ENCODE measurements around the gene ECT2L.

Gene ECT2L

DNA sequence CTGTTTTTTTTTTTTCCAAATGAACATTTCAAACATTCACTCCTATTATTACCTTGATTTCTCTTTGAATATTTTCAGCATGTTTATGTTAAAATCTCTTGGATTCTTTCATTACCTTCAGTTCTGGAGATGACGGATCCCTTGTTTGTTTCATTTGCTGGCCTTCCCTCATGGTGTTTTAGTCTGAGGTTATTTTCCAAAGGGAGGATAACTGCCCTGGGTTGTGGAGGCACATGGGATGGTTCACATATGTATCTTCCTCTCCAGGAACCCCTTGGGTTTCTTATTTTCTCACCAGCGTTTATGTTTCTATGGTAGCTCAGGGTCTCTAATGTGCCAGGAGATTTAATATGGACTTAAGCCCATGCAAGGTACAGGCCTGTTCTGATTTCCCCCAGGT, 36.3 kb downstream of the ECT2L start:
- Histone ChIP-seq H3K27me3 (replicated peaks; ENCODE audit: control insufficient read depth, insufficient read depth, low read length) (no peaks in the 10 kb centered on the region), H3K4me3 (ENCODE audit: low read length) (no peak overlapping the region), H3K9ac (ENCODE audit: low read length) (no peak overlapping the region), H3K9me3 (ENCODE audit: control insufficient read depth, low read length) (no peaks in the 10 kb centered on the region), H3K4me1 (ENCODE audit: control insufficient read depth, insufficient read depth, low read length) (peaks cover 5% of the 10 kb centered on the region), H3K36me3 (ENCODE audit: control insufficient read depth, insufficient read depth, low read length, severe bottlenecking) (no peaks in the 10 kb centered on the region)
- no peak for DNase-seq (ENCODE audit: low read depth)

GRCh38 chr6:138833816-138834539, 38.1 kb downstream of the ECT2L start:
- DNase-seq (ENCODE audit: low read depth) = no peak
- H3K4me3 ChIP-seq (ENCODE audit: low read length) = no peak overlapping the region
- H3K9me3 ChIP-seq (ENCODE audit: control insufficient read depth, low read length) = no peaks in the 10 kb centered on the region
- peaks cover 5% of the 10 kb centered on the region for H3K4me1 ChIP-seq (ENCODE audit: control insufficient read depth, insufficient read depth, low read length)
- H3K9ac ChIP-seq (ENCODE audit: low read length) = no peak overlapping the region
- no peaks in the 10 kb centered on the region for H3K36me3 ChIP-seq (ENCODE audit: control insufficient read depth, insufficient read depth, low read length, severe bottlenecking)
- no peaks in the 10 kb centered on the region for H3K27me3 ChIP-seq (replicated peaks; ENCODE audit: control insufficient read depth, insufficient read depth, low read length)

- Histone ChIP-seq H3K27me3 (replicated peaks; ENCODE audit: control insufficient read depth, insufficient read depth, low read length) (no peaks in the 10 kb centered on the region), H3K9ac (ENCODE audit: low read length) (no peak overlapping the region), H3K36me3 (ENCODE audit: control insufficient read depth, insufficient read depth, low read length, severe bottlenecking) (no peaks in the 10 kb centered on the region), H3K4me3 (ENCODE audit: low read length) (no peak overlapping the region), H3K4me1 (ENCODE audit: control insufficient read depth, insufficient read depth, low read length) (peaks cover 5% of the 10 kb centered on the region), H3K9me3 (ENCODE audit: control insufficient read depth, low read length) (no peaks in the 10 kb centered on the region)
- no peak for DNase-seq (ENCODE audit: low read depth)
Observed at GRCh38 chr6:138837246-138837645, 41.4 kb downstream of the ECT2L start.

- Histone ChIP-seq H3K4me3 (ENCODE audit: low read length) (peak overlapping the region; percentile 57), H3K9me3 (ENCODE audit: control insufficient read depth, low read length) (no peaks in the 10 kb centered on the region), H3K4me1 (ENCODE audit: control insufficient read depth, insufficient read depth, low read length) (peaks cover 11% of the 10 kb centered on the region), H3K9ac (ENCODE audit: low read length) (no peak overlapping the region), H3K36me3 (ENCODE audit: control insufficient read depth, insufficient read depth, low read length, severe bottlenecking) (no peaks in the 10 kb centered on the region), H3K27me3 (replicated peaks; ENCODE audit: control insufficient read depth, insufficient read depth, low read length) (no peaks in the 10 kb centered on the region)
- DNase-seq (ENCODE audit: low read depth) = peak; percentile 58
Observed at GRCh38 chr6:138844192-138844591, 48.3 kb downstream of the ECT2L start.

DNA sequence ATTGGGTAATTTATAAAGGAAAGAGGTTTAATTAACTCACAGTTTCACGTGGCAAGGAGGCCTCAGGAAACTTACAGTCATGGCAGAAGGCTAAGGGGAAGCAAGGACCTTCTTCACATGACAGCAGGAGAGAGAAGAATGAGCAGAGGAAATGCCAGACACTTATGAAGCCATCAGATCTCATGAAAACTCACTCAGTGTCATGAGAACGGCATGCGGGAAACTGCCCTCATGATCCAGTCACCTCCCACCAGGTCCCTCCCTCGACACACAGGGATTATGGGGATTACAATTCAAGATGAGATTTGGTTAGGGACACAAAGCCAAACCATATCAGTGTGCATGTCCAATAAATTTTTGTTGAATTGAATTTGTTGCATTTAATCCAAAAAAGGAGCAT, 52.0 kb downstream of the ECT2L start:
- no peaks in the 10 kb centered on the region for H3K27me3 ChIP-seq (replicated peaks; ENCODE audit: control insufficient read depth, insufficient read depth, low read length)
- H3K36me3 ChIP-seq (ENCODE audit: control insufficient read depth, insufficient read depth, low read length, severe bottlenecking) = no peaks in the 10 kb centered on the region
- no peak for DNase-seq (ENCODE audit: low read depth)
- H3K9ac ChIP-seq (ENCODE audit: low read length) = no peak overlapping the region
- peaks cover 11% of the 10 kb centered on the region for H3K4me1 ChIP-seq (ENCODE audit: control insufficient read depth, insufficient read depth, low read length)
- H3K4me3 ChIP-seq (ENCODE audit: low read length) = no peak overlapping the region
- H3K9me3 ChIP-seq (ENCODE audit: control insufficient read depth, low read length) = no peaks in the 10 kb centered on the region

GRCh38 chr6:138848461-138848860, 52.6 kb downstream of the ECT2L start:
- no peak for DNase-seq (ENCODE audit: low read depth)

DNA sequence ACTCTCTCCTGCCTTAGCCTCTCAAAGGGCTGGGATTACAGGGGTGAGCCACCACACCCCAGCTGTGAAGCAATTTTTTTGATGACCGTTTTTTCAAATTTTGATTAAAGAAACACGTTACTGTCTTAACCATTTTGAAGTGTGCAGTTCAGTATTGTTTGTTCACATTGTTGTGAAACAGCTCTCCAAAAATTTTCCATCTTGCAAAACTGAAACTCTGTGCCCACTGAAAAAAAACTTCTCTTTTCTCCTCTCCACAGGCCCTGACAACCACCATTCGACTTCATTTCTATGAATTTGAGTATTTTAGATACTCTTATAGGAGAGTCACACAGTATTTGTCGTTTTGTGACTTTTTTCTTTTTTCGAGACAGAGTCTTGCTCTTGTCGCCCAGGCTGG, 53.9 kb downstream of the ECT2L start:
- no peak overlapping the region for H3K9ac ChIP-seq (ENCODE audit: low read length)
- no peak for DNase-seq (ENCODE audit: low read depth)
- no peaks in the 10 kb centered on the region for H3K9me3 ChIP-seq (ENCODE audit: control insufficient read depth, low read length)
- H3K36me3 ChIP-seq (ENCODE audit: control insufficient read depth, insufficient read depth, low read length, severe bottlenecking) = no peaks in the 10 kb centered on the region
- no peaks in the 10 kb centered on the region for H3K4me1 ChIP-seq (ENCODE audit: control insufficient read depth, insufficient read depth, low read length)
- no peak overlapping the region for H3K4me3 ChIP-seq (ENCODE audit: low read length)
- H3K27me3 ChIP-seq (replicated peaks; ENCODE audit: control insufficient read depth, insufficient read depth, low read length) = no peaks in the 10 kb centered on the region

More at GRCh38 chr6:138848461-138848860, 52.6 kb downstream of the ECT2L start:
- Histone ChIP-seq H3K27me3 (replicated peaks; ENCODE audit: control insufficient read depth, insufficient read depth, low read length) (no peaks in the 10 kb centered on the region), H3K9me3 (ENCODE audit: control insufficient read depth, low read length) (no peaks in the 10 kb centered on the region), H3K36me3 (ENCODE audit: control insufficient read depth, insufficient read depth, low read length, severe bottlenecking) (no peaks in the 10 kb centered on the region), H3K9ac (ENCODE audit: low read length) (no peak overlapping the region), H3K4me1 (ENCODE audit: control insufficient read depth, insufficient read depth, low read length) (peaks cover 11% of the 10 kb centered on the region), H3K4me3 (ENCODE audit: low read length) (no peak overlapping the region)

DNA sequence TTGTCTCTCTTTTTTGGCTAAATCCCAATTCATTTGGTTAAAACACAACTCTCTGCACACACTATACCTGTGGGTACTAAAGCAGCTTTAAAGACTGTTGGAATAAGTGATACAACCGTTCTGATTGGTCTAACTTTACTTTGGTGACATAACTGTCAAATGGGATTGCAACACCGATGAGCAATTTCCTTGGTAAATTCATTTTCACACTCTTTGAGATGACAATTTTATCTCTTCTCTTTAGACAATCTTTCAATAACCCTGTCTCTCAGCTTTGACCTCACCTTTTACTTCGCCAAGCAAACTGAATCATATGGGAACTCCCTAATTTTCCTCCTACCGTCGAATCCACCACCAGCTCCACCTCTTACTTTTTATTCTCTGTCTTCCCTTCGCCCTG, 60.8 kb downstream of the ECT2L start:
- H3K4me3 ChIP-seq (ENCODE audit: low read length) = no peak overlapping the region
- no peaks in the 10 kb centered on the region for H3K9me3 ChIP-seq (ENCODE audit: control insufficient read depth, low read length)
- no peaks in the 10 kb centered on the region for H3K27me3 ChIP-seq (replicated peaks; ENCODE audit: control insufficient read depth, insufficient read depth, low read length)
- no peak overlapping the region for H3K9ac ChIP-seq (ENCODE audit: low read length)
- no peak for DNase-seq (ENCODE audit: low read depth)
- no peaks in the 10 kb centered on the region for H3K4me1 ChIP-seq (ENCODE audit: control insufficient read depth, insufficient read depth, low read length)
- H3K36me3 ChIP-seq (ENCODE audit: control insufficient read depth, insufficient read depth, low read length, severe bottlenecking) = no peaks in the 10 kb centered on the region

- H3K9me3 ChIP-seq (ENCODE audit: control insufficient read depth, low read length) = no peaks in the 10 kb centered on the region
- no peak overlapping the region for H3K9ac ChIP-seq (ENCODE audit: low read length)
- DNase-seq (ENCODE audit: low read depth) = no peak
- H3K4me1 ChIP-seq (ENCODE audit: control insufficient read depth, insufficient read depth, low read length) = no peaks in the 10 kb centered on the region
- H3K36me3 ChIP-seq (ENCODE audit: control insufficient read depth, insufficient read depth, low read length, severe bottlenecking) = no peaks in the 10 kb centered on the region
- H3K4me3 ChIP-seq (ENCODE audit: low read length) = no peak overlapping the region
- H3K27me3 ChIP-seq (replicated peaks; ENCODE audit: control insufficient read depth, insufficient read depth, low read length) = no peaks in the 10 kb centered on the region
Observed at GRCh38 chr6:138857775-138858174, 61.9 kb downstream of the ECT2L start.

DNA sequence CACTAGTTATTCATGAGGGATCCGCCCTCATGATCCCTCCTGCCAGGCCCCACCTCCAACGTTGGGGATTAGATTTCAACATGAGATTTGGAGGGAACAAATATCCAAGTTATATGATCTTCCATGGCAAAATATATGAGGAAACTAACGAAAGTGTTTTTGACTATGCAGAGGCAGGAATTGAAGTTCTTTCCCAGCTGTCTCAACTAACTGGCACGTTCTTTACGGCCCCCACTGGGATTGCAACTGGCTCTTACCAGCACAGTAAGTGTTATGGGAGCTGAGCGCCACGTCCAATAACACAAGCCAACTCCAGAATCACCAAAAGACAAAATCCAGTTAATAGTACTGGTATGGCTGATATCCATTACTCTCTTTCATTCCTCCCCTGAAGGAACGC, 66.6 kb downstream of the ECT2L start:
- H3K9ac ChIP-seq (ENCODE audit: low read length) = no peak overlapping the region
- no peaks in the 10 kb centered on the region for H3K36me3 ChIP-seq (ENCODE audit: control insufficient read depth, insufficient read depth, low read length, severe bottlenecking)
- H3K4me3 ChIP-seq (ENCODE audit: low read length) = no peak overlapping the region
- H3K4me1 ChIP-seq (ENCODE audit: control insufficient read depth, insufficient read depth, low read length) = no peaks in the 10 kb centered on the region
- H3K9me3 ChIP-seq (ENCODE audit: control insufficient read depth, low read length) = no peaks in the 10 kb centered on the region
- no peaks in the 10 kb centered on the region for H3K27me3 ChIP-seq (replicated peaks; ENCODE audit: control insufficient read depth, insufficient read depth, low read length)
- no peak for DNase-seq (ENCODE audit: low read depth)

GRCh38 chr6:138863321-138863720, 67.4 kb downstream of the ECT2L start:
- no peaks in the 10 kb centered on the region for H3K4me1 ChIP-seq (ENCODE audit: control insufficient read depth, insufficient read depth, low read length)
- H3K27me3 ChIP-seq (replicated peaks; ENCODE audit: control insufficient read depth, insufficient read depth, low read length) = no peaks in the 10 kb centered on the region
- no peaks in the 10 kb centered on the region for H3K36me3 ChIP-seq (ENCODE audit: control insufficient read depth, insufficient read depth, low read length, severe bottlenecking)
- no peak overlapping the region for H3K9ac ChIP-seq (ENCODE audit: low read length)
- no peak for DNase-seq (ENCODE audit: low read depth)
- H3K9me3 ChIP-seq (ENCODE audit: control insufficient read depth, low read length) = no peaks in the 10 kb centered on the region
- no peak overlapping the region for H3K4me3 ChIP-seq (ENCODE audit: low read length)

DNA sequence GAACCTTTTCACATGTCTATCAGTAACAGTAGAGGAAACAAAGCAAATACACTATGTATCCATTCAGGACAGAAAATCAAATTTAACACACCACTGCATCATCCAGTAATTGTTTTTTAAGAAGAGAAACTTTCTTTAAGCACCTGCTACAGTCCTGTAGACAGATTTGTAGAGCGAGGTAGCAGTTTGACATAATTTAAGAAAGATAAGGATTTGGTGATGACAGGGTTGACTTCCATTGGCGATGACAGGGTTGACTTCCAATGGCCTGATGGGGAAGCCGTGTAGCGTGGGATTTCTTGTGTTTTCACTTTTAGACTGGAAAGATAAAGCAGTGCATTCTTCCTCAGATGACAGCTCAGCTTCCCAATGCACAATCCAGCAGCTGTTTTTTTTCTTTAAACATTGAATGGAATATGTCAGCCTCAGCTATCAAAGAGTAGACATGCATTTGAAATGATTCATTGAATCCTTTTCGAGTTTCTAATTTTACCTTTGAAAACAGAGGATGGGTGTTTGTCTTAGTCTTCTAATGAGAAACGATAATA, 68.5 kb downstream of the ECT2L start:
- no peak overlapping the region for H3K9ac ChIP-seq (ENCODE audit: low read length)
- no peak overlapping the region for H3K4me3 ChIP-seq (ENCODE audit: low read length)
- no peak for DNase-seq (ENCODE audit: low read depth)
- no peaks in the 10 kb centered on the region for H3K27me3 ChIP-seq (replicated peaks; ENCODE audit: control insufficient read depth, insufficient read depth, low read length)
- H3K9me3 ChIP-seq (ENCODE audit: control insufficient read depth, low read length) = no peaks in the 10 kb centered on the region
- peaks cover 3% of the 10 kb centered on the region for H3K4me1 ChIP-seq (ENCODE audit: control insufficient read depth, insufficient read depth, low read length)
- H3K36me3 ChIP-seq (ENCODE audit: control insufficient read depth, insufficient read depth, low read length, severe bottlenecking) = no peaks in the 10 kb centered on the region

Measured in adipocyte (in vitro differentiated cells).